ENCODE data around the gene KRT85. TPM values are rescaled to one million over a fixed set of nuclear protein-coding genes. Genes with fewer than 3 reads are reported as not detected.
"Not testable (repeated sequence)": the region's sequence is repeated elsewhere in the genome, so short reads cannot be mapped to it uniquely, and the experiment has no call there.

The KRT85 gene
- not detected for polyA plus RNA-seq

DNA sequence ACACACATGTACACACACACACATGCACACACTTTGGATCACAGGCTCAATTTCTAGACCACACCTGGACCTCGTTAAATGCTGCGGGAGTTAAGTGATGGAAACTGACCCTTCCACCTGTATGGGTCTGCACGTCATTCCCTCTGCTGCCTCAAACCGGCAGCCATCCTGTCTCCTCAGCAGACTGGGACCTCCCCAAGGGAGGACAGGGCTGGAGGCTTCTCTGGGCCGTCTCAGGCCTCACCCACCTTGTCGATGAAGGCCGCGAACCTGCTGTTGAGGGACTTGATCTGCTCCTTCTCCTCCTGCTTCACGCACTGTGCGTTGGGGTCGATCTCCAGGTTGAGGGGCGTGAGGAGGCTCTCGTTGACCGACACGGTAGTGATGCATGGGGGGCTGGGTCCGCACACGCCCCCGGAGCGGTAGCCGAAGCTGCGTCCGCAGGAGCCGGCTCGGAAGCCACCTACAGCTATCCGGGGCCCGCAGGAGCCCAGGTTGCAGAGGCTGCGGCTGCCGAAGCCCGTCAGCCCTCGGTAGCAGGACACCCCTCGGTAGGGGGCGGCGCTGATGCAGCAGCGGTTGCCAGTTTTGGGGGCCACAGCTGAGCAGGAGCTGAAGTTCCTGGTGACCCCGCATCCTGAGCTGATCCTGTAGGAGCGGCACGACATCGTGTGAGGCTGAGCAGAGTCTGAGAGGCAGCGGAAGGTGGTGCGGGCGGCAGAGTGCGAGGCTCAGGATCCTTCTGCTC lies at the start of gene KRT85:
Gene KRT85, minus strand, starts transcription at position 744 of the 748 bp plus-strand sequence. Its CDS starts 76 bp downstream, at position 668.
- no peak within 1 kb of the TSS for H3K27ac ChIP-seq (ENCODE audit: low read depth, low read length)
- WGBS, 3 donors = 81 to 88% (median 82%) methylated on average over 36 to 42 of the region's 42 CpGs

GRCh38 chr12:52416795-52417194 lies 49.5 kb upstream of the KRT85 start:
- 51 to 84% (median 66%) methylated on average over 1 of the region's 1 CpG for WGBS, 3 donors
- H3K27ac ChIP-seq (ENCODE audit: low read depth, low read length) = no peak overlapping the region

GRCh38 chr12:52415870-52416750 lies 48.8 kb upstream of the KRT85 start:
- WGBS, 3 donors = 68 to 69% (median 68%) methylated on average over 10 of the region's 10 CpGs
- no peak overlapping the region for H3K27ac ChIP-seq (ENCODE audit: low read depth, low read length)

- no peak overlapping the region for H3K27ac ChIP-seq (ENCODE audit: low read depth, low read length)
Measured at GRCh38 chr12:52414936-52415335, 47.7 kb upstream of the KRT85 start.

GRCh38 chr12:52413782-52414345 lies 46.6 kb upstream of the KRT85 start:
- no peak overlapping the region for H3K27ac ChIP-seq (ENCODE audit: low read depth, low read length)
- WGBS, 3 donors = 49 to 70% (median 64%) methylated on average over 8 of the region's 8 CpGs

More at GRCh38 chr12:52414936-52415335, 47.7 kb upstream of the KRT85 start:
- WGBS, 3 donors = 72 to 83% (median 77%) methylated on average over 5 of the region's 5 CpGs

DNA sequence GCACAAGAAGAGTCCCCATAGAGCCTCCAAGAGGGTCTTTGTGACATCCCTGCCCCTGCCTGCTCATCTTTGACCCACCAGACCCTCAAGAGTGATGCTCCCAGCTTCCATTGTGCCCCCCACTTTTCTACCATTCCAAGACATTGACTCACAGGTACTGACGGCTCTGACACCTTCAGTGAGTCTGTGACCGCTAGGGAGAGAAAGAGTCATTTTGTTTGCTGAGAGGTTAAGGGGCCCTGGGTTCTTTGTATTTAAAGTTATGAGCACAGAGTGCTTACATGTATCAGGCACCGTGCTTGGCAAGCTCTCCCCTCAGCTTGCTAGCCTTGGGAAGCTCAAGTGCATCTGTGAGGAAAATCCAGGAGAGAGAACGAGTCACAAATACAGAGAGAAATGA lies 45.9 kb upstream of the KRT85 start:
- WGBS, 3 donors = 54 to 59% (median 55%) methylated on average over 4 of the region's 4 CpGs
- H3K27ac ChIP-seq (ENCODE audit: low read depth, low read length) = no peak overlapping the region

- no peak overlapping the region for H3K27ac ChIP-seq (ENCODE audit: low read depth, low read length)
- 79 to 90% (median 85%) methylated on average over 10 of the region's 10 CpGs for WGBS, 3 donors
Measured at GRCh38 chr12:52411815-52412214, 44.5 kb upstream of the KRT85 start.

- no CpG with 5 or more reads among the region's 1 CpG for WGBS, 3 donors
- not testable (repeated sequence) for H3K27ac ChIP-seq (ENCODE audit: low read depth, low read length)
Measured at GRCh38 chr12:52410589-52411248, 43.4 kb upstream of the KRT85 start.

GRCh38 chr12:52407918-52408317 lies 40.6 kb upstream of the KRT85 start:
- WGBS, 3 donors = 82 to 84% (median 83%) methylated on average over 5 of the region's 5 CpGs
- H3K27ac ChIP-seq (ENCODE audit: low read depth, low read length) = no peak overlapping the region

DNA sequence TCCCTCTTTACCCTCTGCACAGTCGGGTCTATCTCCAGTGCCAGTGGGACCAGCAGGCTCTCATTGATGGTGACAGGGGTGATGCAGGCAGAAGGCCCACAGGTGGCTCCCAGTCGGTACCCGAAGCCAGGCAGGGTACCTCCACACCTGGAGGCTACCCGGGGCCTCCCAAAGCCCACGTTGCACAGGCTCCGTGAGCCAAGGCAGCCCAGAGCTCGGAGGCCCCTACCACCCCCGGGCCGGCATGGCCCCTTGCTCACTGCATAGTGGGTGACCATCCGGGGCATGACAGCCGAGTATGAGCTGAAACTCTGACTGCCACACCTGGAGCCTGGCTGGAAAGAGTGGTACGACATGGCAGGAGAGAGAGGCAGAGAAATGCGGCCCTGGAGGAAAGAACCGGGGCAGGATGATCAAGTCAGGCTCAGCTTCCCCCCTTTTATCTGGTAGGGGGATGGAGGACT lies 38.7 kb upstream of the KRT85 start, which contains the start of gene KRT82:
Gene KRT82, minus strand, starts transcription at position 414 of the 464 bp plus-strand sequence. Its CDS starts 58 bp downstream, at position 356.
- 89 to 93% (median 92%) methylated on average over 14 of the region's 14 CpGs for WGBS, 3 donors
- no peak within 1 kb of the TSS for H3K27ac ChIP-seq (ENCODE audit: low read depth, low read length)

DNA sequence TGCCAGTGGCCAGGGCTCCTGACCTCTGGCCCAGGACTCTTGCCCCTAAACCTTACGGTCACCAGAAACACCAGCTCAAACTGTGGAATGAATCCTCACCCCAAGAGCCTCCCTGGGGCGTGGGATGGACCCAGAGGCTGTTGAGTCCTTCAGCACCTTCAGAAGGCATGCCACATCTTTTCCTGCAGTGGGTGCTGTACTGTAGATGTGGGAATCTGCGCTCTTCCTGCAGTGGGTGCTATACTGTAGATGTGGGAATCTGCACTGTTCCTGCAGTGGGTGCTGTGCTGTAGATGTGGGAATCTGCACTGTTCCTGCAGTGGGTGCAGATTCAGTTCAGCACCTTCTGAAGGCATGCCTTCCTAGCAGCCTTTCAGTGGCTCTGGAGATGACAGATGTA lies 37.7 kb upstream of the KRT85 start:
- no peak overlapping the region for H3K27ac ChIP-seq (ENCODE audit: low read depth, low read length)
- 86 to 89% (median 88%) methylated on average over 3 of the region's 3 CpGs for WGBS, 3 donors

- H3K27ac ChIP-seq (ENCODE audit: low read depth, low read length) = no peak overlapping the region
- WGBS, 3 donors = 91 to 94% (median 92%) methylated on average over 9 of the region's 9 CpGs
Measured at GRCh38 chr12:52403561-52403960, 36.3 kb upstream of the KRT85 start.

- WGBS, 3 donors = 68 to 76% (median 74%) methylated on average over 3 of the region's 3 CpGs
- no peak overlapping the region for H3K27ac ChIP-seq (ENCODE audit: low read depth, low read length)
Measured at GRCh38 chr12:52402873-52403540, 35.7 kb upstream of the KRT85 start.

GRCh38 chr12:52402377-52402776 lies 35.1 kb upstream of the KRT85 start:
- WGBS, 3 donors = 93 to 98% (median 98%) methylated on average over 2 of the region's 2 CpGs
- H3K27ac ChIP-seq (ENCODE audit: low read depth, low read length) = no peak overlapping the region

DNA sequence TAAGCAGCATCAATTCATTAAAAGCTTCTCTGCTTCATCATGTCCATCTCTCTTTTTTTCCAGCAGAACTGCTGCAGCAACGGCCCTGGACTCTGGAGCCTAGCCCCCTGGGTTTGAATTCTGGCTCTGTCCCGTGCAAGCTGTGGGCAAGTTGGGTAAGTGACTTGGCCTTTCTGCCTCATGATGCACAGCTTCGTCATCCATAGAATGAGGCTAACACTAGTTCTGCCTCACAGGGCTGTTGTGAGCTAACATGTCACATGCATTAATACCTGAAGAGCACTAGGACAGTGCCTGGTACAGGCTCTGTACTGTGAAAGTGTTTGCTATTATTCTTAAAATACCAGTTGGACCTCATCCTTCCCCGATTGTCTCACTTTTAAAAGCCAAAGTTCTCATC lies 34.6 kb upstream of the KRT85 start:
- 74 to 84% (median 84%) methylated on average over 4 of the region's 4 CpGs for WGBS, 3 donors
- H3K27ac ChIP-seq (ENCODE audit: low read depth, low read length) = no peak overlapping the region

DNA sequence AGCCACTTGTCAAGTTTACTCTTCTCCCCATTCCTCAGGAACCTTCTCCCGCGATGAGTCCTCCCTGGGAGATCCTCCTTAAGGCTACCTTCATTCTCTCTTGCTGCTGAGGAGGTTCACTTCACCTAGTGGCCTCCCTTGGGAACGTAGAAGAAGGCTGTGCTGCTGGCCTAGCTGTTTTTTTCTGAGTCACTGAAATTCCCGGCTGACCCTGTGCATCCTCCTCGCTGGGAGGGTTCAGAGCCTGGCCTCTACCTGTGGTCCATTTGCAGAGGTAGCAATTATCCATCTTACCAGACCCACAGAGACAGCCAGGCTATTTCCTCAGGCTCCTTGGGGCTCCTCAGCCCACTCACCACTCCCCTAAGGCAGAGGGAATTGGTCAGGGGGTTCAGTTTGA lies 34.2 kb upstream of the KRT85 start:
- H3K27ac ChIP-seq (ENCODE audit: low read depth, low read length) = no peak overlapping the region
- WGBS, 3 donors = 84 to 95% (median 87%) methylated on average over 5 of the region's 5 CpGs

- H3K27ac ChIP-seq (ENCODE audit: low read depth, low read length) = no peak overlapping the region
- WGBS, 3 donors = 83 to 89% (median 88%) methylated on average over 9 of the region's 9 CpGs
Measured at GRCh38 chr12:52400906-52401305, 33.6 kb upstream of the KRT85 start.

- 93 to 95% (median 95%) methylated on average over 16 of the region's 16 CpGs for WGBS, 3 donors
- no peak overlapping the region for H3K27ac ChIP-seq (ENCODE audit: low read depth, low read length)
Measured at GRCh38 chr12:52399756-52400155, 32.5 kb upstream of the KRT85 start.

Data from adipose tissue (tissue), 3 donors.